Activated CD4-positive, alpha-beta T cell treated with anti-CD3 and anti-CD28 coated beads, Interleukin-2, Interleukin-6, amounts not matched to agents 100 ng/mL and 50 ng/mL, durations not matched to agents 16 hours and 8 hours (primary cell): ENCODE data around the gene CLIC5.
"Not testable (repeated sequence)": the region's sequence is repeated elsewhere in the genome, so short reads cannot be mapped to it uniquely, and the experiment has no call there.

Source experiments
- DNase-seq: peaks from one replicate; pipeline ENCODE4 v3.0.0-alpha.2; 2020

Gene CLIC5

DNA sequence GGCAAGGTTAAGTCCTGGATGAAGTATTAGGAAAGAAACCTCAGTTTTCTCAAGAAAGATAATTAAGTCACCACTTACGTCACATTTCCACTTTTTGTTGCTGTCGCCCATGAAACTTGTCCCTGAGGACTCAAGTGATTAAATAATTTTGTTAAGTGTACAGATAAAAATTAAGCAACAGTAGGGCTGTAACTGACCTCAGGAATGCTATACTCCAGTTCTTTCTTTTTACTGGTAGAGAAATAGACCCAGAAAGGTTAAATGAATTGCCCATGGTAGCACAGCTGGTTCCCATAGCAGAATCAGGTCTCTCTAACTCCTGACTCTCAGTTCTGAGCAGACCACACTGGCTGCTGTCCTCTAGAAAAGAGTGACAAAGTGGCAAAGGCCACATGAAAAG lies 54.5 kb downstream of the CLIC5 start:
- DNase-seq: no peak

GRCh38 chr6:45959534-45960145 lies 56.0 kb downstream of the CLIC5 start:
- no peak for DNase-seq

DNA sequence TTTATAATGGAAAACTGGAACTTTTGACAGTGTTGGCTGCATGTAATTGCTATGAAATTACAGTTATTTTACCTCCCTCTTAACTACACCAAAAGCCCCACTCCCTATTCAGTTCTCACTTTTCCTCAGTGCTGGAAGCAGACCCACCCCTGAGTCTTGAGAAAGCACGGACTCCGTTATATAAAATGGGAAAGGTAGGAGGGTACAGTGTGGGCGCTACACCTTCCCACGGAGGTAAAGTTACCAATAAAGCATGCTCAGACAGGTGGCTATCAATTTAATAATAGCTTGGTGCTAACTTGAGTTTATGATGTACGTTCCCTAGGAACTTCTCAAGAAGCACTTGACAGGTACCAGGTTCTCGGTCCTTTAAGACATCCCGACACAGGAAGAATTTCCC lies 59.0 kb downstream of the CLIC5 start:
- no peak for DNase-seq

DNA sequence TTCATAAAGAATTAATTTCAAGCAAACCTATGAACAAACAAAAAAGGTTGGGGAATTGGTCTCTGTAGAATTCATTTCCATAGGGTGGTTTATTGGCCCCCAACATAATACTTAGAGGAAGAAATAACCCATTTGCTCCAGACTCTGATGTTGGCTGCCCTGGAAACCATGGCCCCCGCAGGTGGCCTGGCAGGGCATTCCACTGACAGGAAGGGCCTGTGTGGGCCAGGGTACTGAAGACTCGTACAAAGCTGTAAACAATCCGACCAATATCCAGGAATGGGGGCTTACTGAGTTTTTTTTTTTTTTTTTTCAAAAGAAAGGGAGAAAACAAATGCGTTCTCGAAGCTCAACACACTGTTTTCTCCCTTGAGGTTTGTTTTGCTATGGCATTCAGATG lies 59.5 kb downstream of the CLIC5 start:
- no peak for DNase-seq

DNA sequence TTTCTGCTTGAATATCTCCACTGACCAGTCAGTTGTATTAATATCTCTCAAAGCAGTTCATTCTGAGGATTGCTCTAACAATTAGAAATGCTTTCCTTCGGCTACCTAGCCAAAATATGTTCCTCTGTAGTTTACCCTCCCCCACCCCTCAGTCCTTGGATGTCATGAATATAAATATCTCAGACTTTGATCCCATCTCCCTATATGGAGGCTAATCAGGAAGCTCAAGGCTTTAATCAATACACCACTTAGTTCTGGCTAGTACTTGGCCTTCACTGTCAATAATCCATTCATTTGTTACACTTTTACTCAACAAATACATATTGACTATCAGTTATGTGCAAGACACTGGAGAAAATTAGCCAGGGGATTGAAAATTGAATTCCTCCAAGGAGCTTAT lies 60.1 kb downstream of the CLIC5 start:
- DNase-seq: no peak

DNA sequence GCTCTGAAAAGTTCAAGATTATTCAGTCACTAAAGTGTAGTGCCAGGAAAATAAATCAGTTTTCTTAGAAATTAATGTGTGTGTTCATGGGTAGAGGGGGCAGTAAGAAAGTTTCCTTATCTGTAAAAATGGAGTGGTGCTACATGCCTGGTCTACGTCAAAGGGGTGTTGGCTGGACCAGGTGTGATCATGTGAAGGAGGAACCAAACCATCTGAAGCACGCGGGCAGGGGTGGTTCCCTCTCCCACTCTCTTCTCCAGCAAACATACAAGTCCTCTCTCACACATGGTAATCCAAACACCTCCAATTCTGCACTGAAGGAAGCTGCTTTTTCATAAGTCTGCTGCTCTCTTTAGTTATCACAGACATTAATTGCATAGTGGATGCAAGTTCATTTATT lies 63.1 kb downstream of the CLIC5 start:
- DNase-seq: no peak

DNA sequence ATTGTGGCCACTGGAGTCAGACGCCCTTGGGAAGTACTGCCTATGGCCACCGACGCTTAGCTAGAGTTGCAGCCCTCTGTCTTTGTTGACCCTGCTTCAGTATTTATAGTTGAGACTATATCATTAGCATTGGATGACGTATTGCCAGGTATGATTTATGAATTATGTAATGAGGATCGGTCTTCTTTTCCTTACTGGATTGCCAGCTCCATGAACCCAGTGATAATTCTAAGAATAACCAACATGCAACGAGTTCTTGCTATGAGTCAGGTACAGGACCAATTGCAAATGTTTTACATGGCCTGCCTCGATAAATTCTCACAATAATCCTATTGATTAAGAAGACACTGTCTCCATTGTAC lies 63.5 kb downstream of the CLIC5 start:
- no peak for DNase-seq

DNA sequence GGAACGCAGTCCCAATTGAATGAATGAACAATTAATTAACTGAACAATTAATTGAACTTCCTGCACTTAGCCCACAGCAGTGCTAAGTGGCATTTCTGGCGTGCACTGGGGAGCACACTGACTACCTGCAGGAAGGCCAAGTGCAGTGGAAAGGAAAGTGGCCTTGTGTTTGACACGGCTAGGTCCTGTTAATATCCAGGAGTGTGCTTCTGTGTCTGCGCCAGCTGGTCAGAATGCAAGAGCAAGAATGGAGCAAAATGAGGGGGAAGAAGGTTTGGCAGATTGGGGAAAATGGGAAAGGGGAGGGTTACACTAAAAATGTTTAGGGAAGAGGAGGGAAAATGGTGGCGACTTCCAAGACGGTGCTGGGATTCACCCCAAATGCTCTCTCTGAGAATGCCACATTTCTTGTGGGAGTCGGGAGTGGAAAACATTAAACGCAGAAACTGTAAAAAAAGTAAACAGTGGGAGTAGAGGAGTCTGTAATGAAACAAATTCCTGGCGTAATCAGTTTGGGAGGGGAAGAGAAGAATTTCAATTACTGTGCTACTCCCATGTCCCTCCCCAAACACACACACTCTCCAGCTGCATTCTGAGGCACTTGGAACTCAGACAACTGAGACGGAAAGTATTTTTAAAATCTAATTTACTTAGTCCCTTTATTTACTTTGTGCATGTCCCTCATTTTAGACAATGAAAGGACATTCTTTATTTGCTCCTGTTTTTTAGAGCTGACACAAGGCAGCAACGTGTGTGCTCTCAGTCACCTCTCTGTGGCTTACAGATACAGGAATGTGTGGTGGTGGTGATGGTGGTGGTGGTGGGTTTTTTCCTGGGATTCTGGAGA lies 64.1 kb downstream of the CLIC5 start:
- no peak for DNase-seq

GRCh38 chr6:45949256-45949655 lies 66.4 kb downstream of the CLIC5 start:
- no peak for DNase-seq

GRCh38 chr6:45947807-45948206 lies 67.9 kb downstream of the CLIC5 start:
- no peak for DNase-seq

- no peak for DNase-seq
Observed at GRCh38 chr6:45946887-45947286, 68.8 kb downstream of the CLIC5 start.

- DNase-seq: no peak
Observed at GRCh38 chr6:45946352-45946751, 69.3 kb downstream of the CLIC5 start.

DNA sequence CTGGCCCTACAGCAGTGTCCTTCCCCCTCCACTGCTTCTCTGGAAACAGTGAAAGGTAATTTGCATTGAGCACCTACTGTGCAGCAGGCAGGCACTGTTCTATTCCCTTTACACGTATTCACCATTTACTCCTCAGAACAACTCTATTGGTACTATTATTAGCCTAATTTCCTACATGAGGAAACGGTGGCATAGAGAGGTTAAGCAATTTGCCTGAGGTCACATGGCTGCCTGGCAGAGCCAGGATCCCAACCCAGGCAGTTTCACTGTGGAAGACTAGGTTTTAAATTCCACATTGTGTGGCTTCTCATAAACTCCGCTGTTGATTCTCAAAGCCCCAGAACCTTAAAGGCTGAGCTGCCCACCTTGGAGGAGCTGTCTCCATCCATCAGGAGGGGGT lies 72.7 kb downstream of the CLIC5 start:
- no peak for DNase-seq

- DNase-seq: no peak
Observed at GRCh38 chr6:45933855-45934254, 81.8 kb downstream of the CLIC5 start.

GRCh38 chr6:45931232-45931631 lies 84.4 kb downstream of the CLIC5 start:
- no peak for DNase-seq

GRCh38 chr6:45930420-45931040 lies 85.1 kb downstream of the CLIC5 start:
- peak; percentile 76 for DNase-seq

GRCh38 chr6:45929421-45930361 lies 86.0 kb downstream of the CLIC5 start:
- no peak for DNase-seq

GRCh38 chr6:45928721-45929305 lies 86.8 kb downstream of the CLIC5 start:
- DNase-seq: no peak

- no peak for DNase-seq
Observed at GRCh38 chr6:45927421-45928320, 88.0 kb downstream of the CLIC5 start.

- not testable (repeated sequence) for DNase-seq
Observed at GRCh38 chr6:45926423-45926822, 89.2 kb downstream of the CLIC5 start.

DNA sequence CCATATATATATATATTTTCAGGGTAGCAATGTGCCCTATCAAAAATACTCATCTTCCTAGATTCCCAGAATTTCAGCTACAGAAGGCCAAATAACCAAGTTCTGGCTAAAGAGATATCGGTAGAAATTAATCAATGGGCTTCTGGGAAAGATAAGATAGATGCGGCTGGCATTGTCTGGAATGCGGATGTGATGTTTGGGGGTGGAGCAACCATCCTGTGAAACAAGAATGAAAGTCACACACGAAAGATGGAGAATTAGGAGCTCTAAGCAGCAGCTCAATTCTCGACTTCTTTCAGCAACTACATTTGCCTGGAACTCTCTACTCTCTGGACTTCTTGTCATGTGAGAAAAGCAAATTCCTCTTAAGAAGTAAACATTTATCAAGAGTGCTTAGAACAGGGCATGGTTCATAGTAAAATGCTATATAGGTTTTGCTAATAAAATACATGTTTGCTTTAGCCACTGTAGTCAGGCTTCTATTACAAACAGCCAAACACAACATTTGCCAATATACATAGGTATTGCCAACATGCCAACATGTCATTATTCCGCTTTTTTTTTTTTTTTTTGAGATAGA lies 90.8 kb downstream of the CLIC5 start:
- DNase-seq: no peak
